Measurements from ENCODE around the gene TLR9.

DNA sequence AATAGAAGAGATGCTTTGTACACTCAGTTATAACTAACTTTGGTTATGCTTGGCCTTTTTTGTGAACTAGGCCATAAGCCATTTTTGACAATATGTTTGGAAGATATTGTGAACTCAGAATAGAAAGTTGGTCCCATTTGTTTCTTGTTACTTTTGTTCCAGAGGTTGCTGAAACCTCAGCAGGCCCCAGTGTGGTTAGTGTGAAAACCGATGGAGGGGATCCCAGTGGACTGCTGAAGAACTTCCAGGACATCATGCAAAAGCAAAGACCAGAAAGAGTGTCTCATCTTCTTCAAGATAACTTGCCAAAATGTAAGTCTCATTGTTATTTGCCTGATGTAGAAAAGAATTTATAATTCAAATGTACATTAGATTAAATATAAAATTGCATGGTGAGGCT lies 21.7 kb downstream of the TLR9 start:
- TF ChIP-seq, protein P1, sequence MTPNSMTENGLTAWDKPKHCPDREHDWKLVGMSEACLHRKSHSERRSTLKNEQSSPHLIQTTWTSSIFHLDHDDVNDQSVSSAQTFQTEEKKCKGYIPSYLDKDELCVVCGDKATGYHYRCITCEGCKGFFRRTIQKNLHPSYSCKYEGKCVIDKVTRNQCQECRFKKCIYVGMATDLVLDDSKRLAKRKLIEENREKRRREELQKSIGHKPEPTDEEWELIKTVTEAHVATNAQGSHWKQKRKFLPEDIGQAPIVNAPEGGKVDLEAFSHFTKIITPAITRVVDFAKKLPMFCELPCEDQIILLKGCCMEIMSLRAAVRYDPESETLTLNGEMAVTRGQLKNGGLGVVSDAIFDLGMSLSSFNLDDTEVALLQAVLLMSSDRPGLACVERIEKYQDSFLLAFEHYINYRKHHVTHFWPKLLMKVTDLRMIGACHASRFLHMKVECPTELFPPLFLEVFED (CRISPR knock-in tag; conservative IDR thresholded peaks at IDR 0.05) = no peak
- TF ChIP-seq POLR2A (conservative IDR thresholded peaks at IDR 0.05) (no peak), CBX3 (IDR thresholded peaks at IDR 0.05; ENCODE audit: borderline replicate concordance in 1 of 2, low read length in 2 of 2) (no peak), BCL6 (CRISPR knock-in tag; IDR thresholded peaks at IDR 0.05) (no peak), RAD21 (CRISPR knock-in tag; conservative IDR thresholded peaks at IDR 0.05 in 1 of 2, IDR thresholded peaks at IDR 0.05 in 1 of 2) (no peak)

All from K562 (cell line).